Neural cell (in vitro differentiated cells): ENCODE data around the gene RSU1. TPM values are rescaled to one million over a fixed set of nuclear protein-coding genes. Genes with fewer than 3 reads are reported as not detected.

Source experiments
- H2AFZ ChIP-seq: fragments of 200-600, 300-800 bp; sonication (generic), shearing (Covaris generic); 2 replicates; pipeline ENCODE4 v1.6.0; 2014; ENCODE audit warnings: low read depth, mild to moderate bottlenecking, antibody characterized with exemption, low read length, moderate library complexity
- H3F3A ChIP-seq: fragments of 200-600 bp; shearing (Covaris generic); 2 replicates; pipeline ENCODE4 v1.6.1; 2016; ENCODE audit warnings: mild to moderate bottlenecking, moderate library complexity, mixed read lengths, antibody characterized with exemption, low read length; ENCODE audit not compliant: insufficient read depth, poor library complexity, severe bottlenecking
- H3K27ac ChIP-seq: fragments of 200-600, 300-800 bp; sonication (generic), shearing (Covaris generic); 2 replicates; pipeline ENCODE4 v1.5.1; 2014; ENCODE audit warnings: mild to moderate bottlenecking, low read length, moderate library complexity
- H3K27me3 ChIP-seq: fragments of 300-800, 200-600 bp; sonication (generic), shearing (Covaris generic); 2 replicates; pipeline ENCODE4 v1.6.0; 2014; ENCODE audit warnings: mild to moderate bottlenecking, low read depth, low read length, moderate library complexity; ENCODE audit not compliant: insufficient read depth
- H3K36me3 ChIP-seq: fragments of 300-800, 200-600 bp; sonication (generic), shearing (Covaris generic); 2 replicates; pipeline ENCODE4 v1.5.1; 2014; ENCODE audit warnings: mild to moderate bottlenecking, antibody characterized with exemption, low read length, moderate library complexity; ENCODE audit not compliant: insufficient read depth
- H3K4me2 ChIP-seq: fragments of 300-800, 200-600 bp; sonication (generic), shearing (Covaris generic); 2 replicates; pipeline ENCODE4 v1.6.0; 2014; ENCODE audit warnings: mild to moderate bottlenecking, low read length
- H3K4me3 ChIP-seq: fragments of 300-800, 200-600 bp; sonication (generic), shearing (Covaris generic); 2 replicates; pipeline ENCODE4 v1.5.1; 2014; ENCODE audit warnings: mild to moderate bottlenecking, low read length, moderate library complexity
- H3K79me2 ChIP-seq: fragments of 200-600 bp; shearing (Covaris generic); replicated peaks from 2 replicates; pipeline ENCODE4 v1.6.0; 2014; ENCODE audit warnings: mild to moderate bottlenecking, low read length, moderate library complexity; ENCODE audit not compliant: insufficient read depth
- H3K9ac ChIP-seq: fragments of 300-800, 200-600 bp; sonication (generic), shearing (Covaris generic); 2 replicates; pipeline ENCODE4 v1.6.1; 2016; ENCODE audit warnings: mild to moderate bottlenecking, low read length, mixed read lengths
- H3K9me2 ChIP-seq: fragments of 200-600 bp; shearing (Covaris generic); 2 replicates; pipeline ENCODE4 v1.6.1; 2016; ENCODE audit warnings: mild to moderate bottlenecking, low read length, mixed read lengths; ENCODE audit not compliant: insufficient read depth
- H3K9me3 ChIP-seq: fragments of 200-600, 300-800 bp; sonication (generic), shearing (Covaris generic); 2 replicates; pipeline ENCODE4 v1.6.1; 2016; ENCODE audit warnings: mild to moderate bottlenecking, mixed run types, low read length, moderate library complexity, mixed read lengths
- H4K20me1 ChIP-seq: fragments of 200-600 bp; shearing (Covaris generic); 2 replicates; pipeline ENCODE4 v1.6.1; 2016; ENCODE audit warnings: mild to moderate bottlenecking, mixed run types; ENCODE audit not compliant: insufficient read depth
- CTCF ChIP-seq: fragments of 450-650 bp; IDR thresholded peaks from 2 replicates; pipeline ENCODE4 v1.5.1; 2014; ENCODE audit warnings: antibody characterized with exemption, mild to moderate bottlenecking, moderate library complexity; ENCODE audit not compliant: poor library complexity, severe bottlenecking
- EP300 ChIP-seq: fragments of 450-650 bp; conservative IDR thresholded peaks from 2 replicates; pipeline ENCODE4 v1.6.1; 2014; ENCODE audit warnings: antibody characterized with exemption, mild to moderate bottlenecking, moderate library complexity; ENCODE audit not compliant: poor library complexity, severe bottlenecking
- EZH2 ChIP-seq: fragments of 200-600, 300-800 bp; shearing (Covaris generic), sonication (generic); IDR thresholded peaks from 2 replicates; pipeline ENCODE4 v1.6.1; 2014; ENCODE audit warnings: antibody characterized with exemption, low read length, borderline replicate concordance, mild to moderate bottlenecking; ENCODE audit not compliant: insufficient read depth, poor library complexity, severe bottlenecking
- MXI1 ChIP-seq: fragments of 450-650 bp; conservative IDR thresholded peaks from 2 replicates; pipeline ENCODE4 v1.6.1; 2014; ENCODE audit warnings: antibody characterized with exemption, mild to moderate bottlenecking; ENCODE audit not compliant: poor library complexity, severe bottlenecking
- POLR2AphosphoS5 ChIP-seq: IDR thresholded peaks from 2 replicates; pipeline ENCODE4 v1.6.1; 2012
- RAD21 ChIP-seq: fragments of 450-650 bp; conservative IDR thresholded peaks from 2 replicates; pipeline ENCODE4 v1.6.1; 2014; ENCODE audit warnings: antibody characterized with exemption, mild to moderate bottlenecking, moderate library complexity
- REST ChIP-seq: IDR thresholded peaks from 2 replicates; pipeline ENCODE4 v1.6.1; 2012; ENCODE audit warnings: borderline replicate concordance
- SMC3 ChIP-seq: fragments of 450-650 bp; conservative IDR thresholded peaks from 2 replicates; pipeline ENCODE4 v1.6.1; 2014; ENCODE audit warnings: antibody characterized with exemption, mild to moderate bottlenecking, moderate library complexity; ENCODE audit not compliant: poor library complexity
- TAF1 ChIP-seq: IDR thresholded peaks from 2 replicates; pipeline ENCODE4 v1.6.1; 2012; ENCODE audit warnings: low read depth
- polyA plus RNA-seq: library from polyadenylated mRNA; depleted of rRNA; stranded (reverse); fragments of >200 nt; gene quantifications from 2 replicates; pipeline ENCODE4 v1.2.3, GENCODE V29; 2014

RSU1 gene
- polyA plus RNA-seq, 1 donor from 2014 or later, result 18.7 TPM

- H3K9ac ChIP-seq, result no peak overlapping the region
- no peaks in the 10 kb centered on the region for H3K9me3 ChIP-seq
- no peak overlapping the region for H2AFZ ChIP-seq
- no peaks in the 10 kb centered on the region for H3K36me3 ChIP-seq
- H3K27ac ChIP-seq, result no peak overlapping the region
- TF ChIP-seq EZH2 (no peak), TAF1 (no peak), SMC3 (no peak), MXI1 (no peak), POLR2AphosphoS5 (no peak)
- no peaks in the 10 kb centered on the region for H3F3A ChIP-seq
- no peak overlapping the region for H3K4me2 ChIP-seq
- no peak overlapping the region for H3K4me3 ChIP-seq
- no peaks in the 10 kb centered on the region for H3K9me2 ChIP-seq
- H3K27me3 ChIP-seq, result no peaks in the 10 kb centered on the region
- no peaks in the 10 kb centered on the region for H3K79me2 ChIP-seq
- H4K20me1 ChIP-seq, result no peaks in the 10 kb centered on the region
Observed at GRCh38 chr10:16626697-16627096, 190.5 kb downstream of the RSU1 start.

- Histone ChIP-seq H3K36me3 (no peaks in the 10 kb centered on the region), H3K79me2 (no peaks in the 10 kb centered on the region), H2AFZ (no peak overlapping the region), H3K27me3 (no peaks in the 10 kb centered on the region), H3K4me2 (no peak overlapping the region), H3K4me3 (no peak overlapping the region), H3K9me3 (no peaks in the 10 kb centered on the region), H3F3A (no peaks in the 10 kb centered on the region), H3K9me2 (no peaks in the 10 kb centered on the region), H3K27ac (no peak overlapping the region), H4K20me1 (no peaks in the 10 kb centered on the region), H3K9ac (no peak overlapping the region)
- TF ChIP-seq TAF1, result no peak
- no peak for TF ChIP-seq REST
- no peak for TF ChIP-seq SMC3
- no peak for TF ChIP-seq EP300
- no peak for TF ChIP-seq RAD21
- TF ChIP-seq POLR2AphosphoS5, result no peak
- TF ChIP-seq CTCF, result no peak
- TF ChIP-seq MXI1, result no peak
- no peak for TF ChIP-seq EZH2
Observed at GRCh38 chr10:16612981-16613355, 204.3 kb downstream of the RSU1 start.
